NCI-H748 (cell line): ENCODE measurements around the gene MTO1.
"Not testable (repeated sequence)": the region's sequence is repeated elsewhere in the genome, so short reads cannot be mapped to it uniquely, and the experiment has no call there.

Experiments used
- DNase-seq: peaks from one replicate; lab custom pipeline; 2025; ENCODE audit not compliant: unreplicated experiment; lab: John Stamatoyannopoulos, UW

MTO1 gene

DNA sequence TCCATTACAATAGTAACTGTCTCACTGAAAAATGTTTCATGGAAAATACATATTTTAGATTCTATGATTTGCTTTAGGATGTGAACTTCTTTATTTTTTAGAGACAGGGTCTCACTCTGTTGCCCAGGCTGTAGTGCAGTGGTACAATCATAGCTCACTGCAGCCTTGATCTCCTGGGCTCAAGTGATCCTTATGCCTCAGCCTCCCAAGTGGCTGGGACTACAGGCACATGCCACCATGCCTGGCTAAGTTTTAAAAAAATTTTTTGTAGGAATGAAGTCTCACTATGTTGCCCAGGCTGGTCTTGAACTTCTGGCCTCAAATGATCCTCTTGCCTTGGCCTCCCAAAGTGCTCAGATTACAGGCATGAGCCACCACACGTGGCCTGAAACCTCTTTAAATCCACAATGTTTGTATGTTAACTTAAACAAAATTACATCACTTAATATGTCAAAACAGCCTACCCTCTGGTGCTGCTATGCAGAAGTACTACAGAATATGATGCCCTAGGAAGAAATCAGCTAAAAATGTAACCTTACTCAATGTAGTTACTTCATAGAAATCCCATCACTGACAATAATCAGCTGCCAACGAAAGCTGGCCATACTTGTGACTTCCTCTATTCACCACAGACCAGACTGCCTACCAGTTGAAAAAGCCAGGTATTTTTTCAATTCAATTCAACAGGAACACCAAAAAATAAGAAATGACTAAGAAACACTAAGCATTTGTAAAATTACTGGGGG is 41.7 kb downstream of the MTO1 start:
- no peak for DNase-seq

DNA sequence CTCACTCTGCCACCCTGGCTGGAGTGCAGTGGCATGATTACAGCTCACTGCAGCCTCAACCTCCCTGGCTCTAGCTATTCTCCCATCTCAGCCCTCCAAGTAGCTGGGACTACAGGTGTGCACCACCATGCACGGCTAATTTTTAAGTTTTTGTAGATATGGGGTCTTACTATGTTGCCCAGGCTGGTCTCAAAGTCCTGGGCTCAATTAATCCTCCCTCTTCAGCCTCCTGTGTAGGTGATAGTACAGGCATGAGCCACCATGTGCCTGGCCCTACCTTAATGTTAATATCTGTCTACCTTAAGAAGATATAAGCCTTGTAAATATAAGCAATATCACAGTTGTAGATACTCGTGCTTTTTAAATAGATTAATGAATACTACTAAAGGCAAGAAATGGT is 42.6 kb downstream of the MTO1 start:
- DNase-seq = no peak

DNA sequence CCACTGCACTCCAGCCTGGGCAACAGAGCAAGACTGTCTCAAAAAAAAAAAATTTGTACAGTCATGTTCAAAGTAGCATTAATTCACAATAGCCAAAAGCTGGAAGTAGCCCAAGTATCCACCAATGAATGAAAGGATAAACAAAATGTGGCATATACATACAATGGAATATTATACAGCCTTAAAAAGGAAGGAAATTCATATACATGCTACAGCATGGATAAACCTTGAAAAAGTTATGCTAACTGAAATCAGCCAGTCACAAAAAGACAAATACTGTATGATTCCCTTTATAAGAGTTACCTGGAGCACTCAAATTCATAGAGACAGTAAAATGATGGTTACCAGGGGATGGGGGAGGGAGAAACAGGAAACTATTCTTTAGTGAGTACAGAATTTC is 43.6 kb downstream of the MTO1 start:
- no peak for DNase-seq

DNA sequence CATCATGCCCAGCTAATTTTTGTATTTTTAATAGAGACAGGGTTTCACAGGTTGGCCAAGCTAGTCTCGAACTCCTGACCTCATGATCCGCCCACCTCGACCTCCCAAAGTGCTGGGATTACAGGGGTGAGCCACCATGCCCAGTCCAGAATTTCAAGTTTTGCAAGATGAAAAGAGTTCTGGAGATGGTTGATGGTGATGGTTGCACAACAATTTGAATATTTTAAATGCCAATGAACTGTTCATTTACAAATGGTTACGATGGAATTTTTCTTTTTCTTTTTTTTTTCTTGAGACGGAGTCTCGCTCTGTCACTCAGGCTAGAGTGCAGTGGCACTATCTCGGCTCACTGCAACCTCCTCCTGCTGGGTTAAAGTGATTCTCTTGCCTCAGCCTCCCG is 44.2 kb downstream of the MTO1 start:
- not testable (repeated sequence) for DNase-seq

DNA sequence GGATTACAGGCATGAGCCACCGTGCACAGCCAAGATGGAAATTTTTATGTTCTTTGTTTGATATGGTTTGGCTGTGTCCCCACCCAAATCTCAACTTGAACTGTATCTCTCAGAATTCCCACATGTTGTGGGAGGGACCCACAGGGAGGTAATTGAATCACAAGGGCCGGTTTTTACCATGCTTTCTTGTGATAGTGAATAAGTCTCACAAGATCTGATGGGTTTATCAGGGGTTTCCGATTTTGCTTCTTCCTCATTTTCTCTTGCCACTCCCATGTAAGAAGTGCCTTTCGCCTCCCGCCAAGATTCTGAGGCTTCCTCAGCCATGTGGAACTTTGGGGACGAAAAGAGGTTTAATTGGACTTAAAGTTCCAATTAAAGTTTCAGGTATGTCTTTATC is 44.7 kb downstream of the MTO1 start:
- no peak for DNase-seq

DNA sequence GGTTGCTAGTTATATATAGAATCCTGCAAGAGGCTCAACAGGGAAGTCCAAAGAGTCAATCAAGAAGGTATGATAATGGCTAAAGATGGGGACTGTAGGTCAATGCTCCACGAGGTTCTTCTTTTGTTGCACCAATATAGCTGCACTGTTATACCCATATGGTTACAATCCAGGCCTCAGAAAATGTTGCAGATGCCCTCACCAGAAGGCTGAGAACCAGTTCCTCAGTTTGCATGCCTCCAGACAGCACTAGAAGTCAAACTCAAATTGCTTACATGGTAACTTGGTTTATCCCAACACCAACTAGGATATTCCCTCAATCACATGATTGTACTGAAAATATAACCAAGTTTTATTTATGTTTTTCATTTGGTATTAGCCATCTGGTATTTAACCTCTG is 47.2 kb downstream of the MTO1 start:
- DNase-seq = no peak

DNA sequence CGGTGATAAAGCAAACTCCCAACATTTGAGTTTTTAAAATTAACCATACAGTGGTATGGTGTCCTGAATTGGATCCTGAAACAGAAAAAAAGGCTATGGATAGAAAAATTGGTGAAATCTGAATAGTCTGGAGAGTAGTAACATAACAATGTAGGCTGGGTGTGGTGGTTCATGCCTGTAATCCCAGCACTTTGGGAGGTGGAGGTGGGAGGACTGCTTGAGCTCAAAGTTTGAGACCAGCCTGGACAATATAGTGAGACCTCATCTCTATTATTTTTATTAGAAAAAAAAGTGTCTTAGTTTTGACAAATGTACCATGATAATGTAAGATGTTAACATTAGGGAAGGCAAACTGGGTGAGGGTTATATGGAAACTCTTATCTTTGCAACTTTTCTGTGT is 48.3 kb downstream of the MTO1 start:
- no peak for DNase-seq

DNA sequence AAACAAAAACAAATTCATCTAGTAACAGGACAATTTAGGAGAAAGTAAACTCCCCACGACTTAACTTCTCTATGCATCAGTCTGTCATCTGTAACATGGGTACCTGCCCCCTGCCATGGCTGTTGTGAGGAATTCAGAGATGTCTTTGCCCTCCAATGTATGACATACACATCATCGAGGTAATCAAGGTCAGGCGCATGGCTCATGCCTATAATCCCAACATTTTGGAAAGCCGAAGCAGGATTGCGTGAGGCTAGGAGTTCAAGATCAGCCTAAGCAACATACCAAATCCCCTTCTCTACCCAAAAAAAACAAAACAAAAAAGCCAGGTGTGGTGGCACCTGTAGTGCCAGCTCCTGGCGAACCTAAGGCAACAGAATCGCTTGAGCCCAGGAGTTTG is 50.3 kb downstream of the MTO1 start:
- no peak for DNase-seq

DNA sequence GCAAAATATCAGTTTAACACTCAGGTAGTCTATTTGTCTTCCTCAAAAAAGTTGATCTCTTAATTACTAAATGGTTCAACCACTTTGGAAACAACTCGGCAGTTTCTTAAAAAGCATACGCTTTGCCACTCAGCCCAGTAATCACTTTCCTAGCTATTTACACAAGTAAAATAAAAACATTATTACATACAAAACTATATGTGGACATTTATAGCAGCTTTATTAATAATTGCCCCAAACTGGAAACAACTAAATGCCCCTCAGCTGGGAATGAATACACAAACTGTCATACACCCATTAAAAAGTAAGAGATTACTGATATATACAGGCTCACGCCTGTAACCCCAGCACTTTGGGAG is 51.9 kb downstream of the MTO1 start:
- DNase-seq = no peak

DNA sequence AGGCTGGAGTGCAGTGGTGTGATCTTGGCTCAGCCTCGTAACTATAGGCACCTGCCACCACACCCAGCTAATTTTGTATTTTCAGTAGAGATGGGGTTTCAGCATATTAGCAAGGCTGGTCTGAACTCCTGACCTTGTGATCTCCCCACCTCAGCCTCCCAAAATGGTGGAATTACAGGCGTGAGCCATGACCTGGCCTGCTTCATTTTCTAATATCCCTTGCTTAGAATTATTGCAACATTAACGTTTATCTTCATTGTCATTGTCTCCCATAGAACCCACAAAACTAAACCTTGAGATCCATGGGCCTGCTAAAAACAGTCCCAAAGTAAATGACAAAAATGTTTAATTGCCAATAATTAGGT is 53.2 kb downstream of the MTO1 start:
- no peak for DNase-seq

DNA sequence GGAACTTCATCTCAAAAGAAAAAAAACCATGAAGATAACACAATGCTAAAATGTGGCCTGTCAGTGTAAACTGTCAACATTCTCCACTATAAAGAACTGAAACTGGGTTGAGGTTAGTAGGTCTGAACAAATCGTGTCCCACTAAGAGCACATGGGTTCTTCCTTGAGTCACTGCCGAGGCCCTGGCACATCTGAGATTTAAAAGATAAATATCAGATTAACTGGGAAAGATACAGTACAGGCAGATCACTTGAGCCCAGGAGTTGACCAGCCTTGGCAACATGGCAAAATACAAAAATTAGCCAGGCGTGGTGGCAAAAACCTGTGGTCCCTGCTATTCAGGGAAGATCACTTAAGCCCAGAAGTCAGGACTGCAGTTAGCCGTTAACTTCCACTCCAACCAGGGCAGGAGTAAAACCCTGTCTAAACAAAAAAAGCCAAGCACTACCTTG is 53.7 kb downstream of the MTO1 start:
- no peak for DNase-seq

DNA sequence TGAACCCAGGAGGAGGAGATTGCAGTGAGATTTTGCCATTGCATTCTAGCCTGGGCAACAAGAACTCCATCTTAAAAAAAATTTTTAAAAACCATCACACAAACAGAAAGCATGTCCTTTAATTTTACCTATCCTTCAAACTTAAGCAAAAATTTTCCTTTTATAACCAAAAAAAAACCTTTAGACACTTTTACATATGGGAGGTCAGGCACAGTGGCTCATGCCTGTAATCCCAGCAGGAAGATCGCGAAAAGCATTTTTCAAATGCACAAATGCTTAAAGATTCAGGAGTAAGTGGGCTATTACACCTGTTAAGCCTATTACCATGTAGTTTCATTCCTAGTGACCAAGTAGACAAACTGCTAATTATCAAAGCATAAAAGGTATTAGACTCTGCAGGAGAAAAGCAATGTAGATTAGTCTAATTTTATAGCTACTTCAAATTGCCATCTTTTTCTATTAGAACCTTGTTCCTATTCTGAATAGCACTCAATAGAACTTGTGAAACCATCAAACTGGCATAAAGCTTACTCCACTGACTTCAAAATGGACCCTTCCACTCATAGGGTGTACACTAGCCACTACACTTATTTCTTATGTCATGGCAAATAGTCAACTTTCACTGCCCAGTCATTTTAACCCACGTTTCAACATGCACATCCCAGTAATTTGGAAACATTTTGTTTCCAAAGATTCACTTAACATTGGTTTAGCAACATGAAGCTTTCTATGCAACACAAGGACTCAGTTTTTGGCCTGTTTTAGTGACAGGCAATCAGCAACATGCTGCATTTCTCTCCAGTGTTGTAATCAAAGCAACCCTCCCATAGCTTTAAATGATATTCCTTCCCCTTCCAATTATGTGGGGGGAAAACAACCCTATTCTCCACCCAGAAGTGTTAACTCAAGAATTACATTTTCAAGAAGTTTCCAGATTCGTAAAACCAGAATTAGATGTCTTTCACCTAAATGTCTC is 55.3 kb downstream of the MTO1 start:
- DNase-seq = no peak

DNA sequence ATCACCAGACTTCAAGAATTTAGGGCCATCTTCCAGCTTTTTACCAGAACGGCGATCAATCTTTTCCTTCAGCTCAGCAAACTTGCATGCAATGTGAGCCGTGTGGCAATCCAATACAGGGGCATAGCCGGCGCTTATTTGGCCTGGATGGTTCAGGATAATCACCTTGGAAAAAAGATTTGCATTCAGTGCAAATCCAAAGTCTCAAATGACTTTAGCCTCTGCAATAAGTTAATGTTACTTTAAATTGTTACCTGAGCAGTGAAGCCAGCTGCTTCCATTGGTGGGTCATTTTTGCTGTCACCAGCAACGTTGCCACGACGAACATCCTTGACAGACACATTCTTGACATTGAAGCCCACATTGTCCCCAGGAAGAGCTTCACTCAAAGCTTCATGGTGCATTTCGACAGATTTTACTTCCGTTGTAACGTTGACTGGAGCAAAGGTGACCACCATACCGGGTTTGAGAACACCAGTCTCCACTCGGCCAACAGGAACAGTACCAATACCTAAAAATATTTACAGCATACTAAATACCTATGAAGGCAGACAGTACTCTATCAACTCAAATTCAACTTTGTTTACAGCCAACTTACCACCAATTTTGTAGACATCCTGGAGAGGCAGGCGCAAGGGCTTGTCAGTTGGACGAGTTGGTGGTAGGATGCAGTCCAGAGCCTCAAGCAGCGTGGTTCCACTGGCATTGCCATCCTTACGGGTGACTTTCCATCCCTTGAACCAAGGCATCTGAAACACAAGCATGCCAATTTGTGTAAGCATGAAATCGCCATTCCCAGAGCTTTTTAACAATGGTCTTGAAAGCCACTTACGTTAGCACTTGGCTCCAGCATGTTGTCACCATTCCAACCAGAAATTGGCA is 56.8 kb downstream of the MTO1 start:
- DNase-seq = not testable (repeated sequence)

DNA sequence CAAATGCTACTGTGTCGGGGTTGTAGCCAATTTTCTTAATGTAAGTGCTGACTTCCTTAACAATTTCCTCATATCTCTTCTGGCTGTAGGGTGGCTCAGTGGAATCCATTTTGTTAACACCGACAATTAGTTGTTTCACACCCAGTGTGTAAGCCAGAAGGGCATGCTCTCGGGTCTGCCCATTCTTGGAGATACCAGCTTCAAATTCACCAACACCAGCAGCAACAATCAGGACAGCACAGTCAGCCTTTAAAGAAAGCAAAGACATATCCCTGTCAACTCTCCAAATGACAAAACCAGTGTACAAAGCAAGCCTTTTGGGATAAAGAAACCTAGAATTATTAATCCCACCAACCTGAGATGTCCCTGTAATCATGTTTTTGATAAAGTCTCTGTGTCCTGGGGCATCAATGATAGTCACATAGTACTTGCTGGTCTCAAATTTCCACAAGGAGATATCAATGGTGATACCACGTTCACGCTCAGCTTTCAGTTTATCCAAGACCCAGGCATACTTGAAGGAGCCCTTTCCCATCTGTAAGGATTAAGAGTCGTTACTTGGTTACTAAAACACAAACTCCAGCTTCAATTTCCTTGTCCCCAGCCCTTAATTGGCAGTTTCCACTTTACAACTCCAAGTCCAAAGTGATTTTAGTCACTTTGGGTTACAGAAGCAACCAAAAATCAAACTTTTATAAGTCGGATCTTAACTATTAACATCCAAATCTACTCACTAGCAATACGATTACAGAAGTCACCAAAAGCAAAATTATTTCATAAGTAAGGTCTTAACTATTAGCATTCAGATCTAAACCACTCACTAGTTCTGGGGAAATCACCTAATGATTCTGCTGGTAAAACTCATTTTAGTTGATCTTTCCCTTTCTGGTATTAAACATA is 57.7 kb downstream of the MTO1 start:
- DNase-seq = not testable (repeated sequence)

DNA sequence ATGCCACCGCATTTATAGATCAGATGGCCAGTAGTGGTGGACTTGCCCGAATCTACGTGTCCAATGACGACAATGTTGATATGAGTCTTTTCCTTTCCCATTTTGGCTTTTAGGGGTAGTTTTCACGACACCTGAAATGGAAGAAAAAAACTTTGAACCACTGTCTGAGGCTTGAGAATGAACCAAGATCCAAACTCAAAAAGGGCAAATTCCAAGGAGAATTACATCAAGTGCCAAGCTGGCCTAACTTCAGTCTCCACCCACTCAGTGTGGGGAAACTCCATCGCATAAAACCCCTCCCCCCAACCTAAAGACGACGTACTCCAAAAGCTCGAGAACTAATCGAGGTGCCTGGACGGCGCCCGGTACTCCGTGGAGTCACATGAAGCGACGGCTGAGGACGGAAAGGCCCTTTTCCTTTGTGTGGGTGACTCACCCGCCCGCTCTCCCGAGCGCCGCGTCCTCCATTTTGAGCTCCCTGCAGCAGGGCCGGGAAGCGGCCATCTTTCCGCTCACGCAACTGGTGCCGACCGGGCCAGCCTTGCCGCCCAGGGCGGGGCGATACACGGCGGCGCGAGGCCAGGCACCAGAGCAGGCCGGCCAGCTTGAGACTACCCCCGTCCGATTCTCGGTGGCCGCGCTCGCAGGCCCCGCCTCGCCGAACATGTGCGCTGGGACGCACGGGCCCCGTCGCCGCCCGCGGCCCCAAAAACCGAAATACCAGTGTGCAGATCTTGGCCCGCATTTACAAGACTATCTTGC is 58.6 kb downstream of the MTO1 start:
- DNase-seq = peak; percentile 77

DNA sequence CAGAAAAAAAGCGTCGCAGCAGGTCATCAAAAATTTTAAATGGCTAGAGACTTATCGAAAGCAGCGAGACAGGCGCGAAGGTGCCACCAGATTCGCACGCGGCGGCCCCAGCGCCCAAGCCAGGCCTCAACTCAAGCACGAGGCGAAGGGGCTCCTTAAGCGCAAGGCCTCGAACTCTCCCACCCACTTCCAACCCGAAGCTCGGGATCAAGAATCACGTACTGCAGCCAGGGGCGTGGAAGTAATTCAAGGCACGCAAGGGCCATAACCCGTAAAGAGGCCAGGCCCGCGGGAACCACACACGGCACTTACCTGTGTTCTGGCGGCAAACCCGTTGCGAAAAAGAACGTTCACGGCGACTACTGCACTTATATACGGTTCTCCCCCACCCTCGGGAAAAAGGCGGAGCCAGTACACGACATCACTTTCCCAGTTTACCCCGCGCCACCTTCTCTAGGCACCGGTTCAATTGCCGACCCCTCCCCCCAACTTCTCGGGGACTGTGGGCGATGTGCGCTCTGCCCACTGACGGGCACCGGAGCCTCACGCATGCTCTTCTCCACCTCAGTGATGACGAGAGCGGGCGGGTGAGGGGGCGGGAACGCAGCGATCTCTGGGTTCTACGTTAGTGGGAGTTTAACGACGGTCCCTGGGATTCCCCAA is 59.3 kb downstream of the MTO1 start, which contains the start of gene EEF1A1:
Gene EEF1A1 (minus strand): TSS at position 345 of the 663 bp plus-strand sequence. CDS start 1,006 bp downstream, outside the sequence.
- peak; percentile 99 for DNase-seq

DNA sequence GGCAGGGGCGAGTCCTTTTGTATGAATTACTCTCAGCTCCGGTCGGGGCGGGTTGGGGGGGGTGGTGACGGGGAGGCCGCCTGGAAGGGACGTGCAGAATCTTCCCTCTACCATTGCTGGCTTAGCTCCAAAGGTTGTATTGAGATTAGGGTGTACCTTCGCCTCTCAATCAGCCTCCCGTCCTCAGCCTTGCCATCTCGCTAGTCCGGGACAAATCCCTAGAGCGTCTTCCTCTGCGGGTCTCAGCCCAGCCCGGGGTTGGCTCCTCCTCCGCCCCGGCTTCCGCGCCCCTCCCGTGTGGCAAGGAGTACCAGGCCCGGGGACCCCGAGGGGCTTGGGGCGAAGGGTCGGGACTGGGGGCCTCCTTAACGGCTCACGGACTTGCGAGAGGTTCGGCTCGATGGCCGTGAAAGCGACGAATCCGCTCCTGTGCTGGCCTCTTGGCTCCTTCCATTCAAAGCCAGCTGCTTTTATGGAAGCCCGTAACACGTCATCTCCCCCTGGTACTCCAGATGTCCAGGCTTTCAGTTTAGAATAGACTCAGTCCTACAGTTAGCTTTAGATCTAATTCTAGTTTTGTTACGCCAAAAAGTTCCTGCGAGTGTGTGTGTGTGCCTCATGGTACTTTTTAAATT is 59.9 kb downstream of the MTO1 start:
- DNase-seq = peak; percentile 88

DNA sequence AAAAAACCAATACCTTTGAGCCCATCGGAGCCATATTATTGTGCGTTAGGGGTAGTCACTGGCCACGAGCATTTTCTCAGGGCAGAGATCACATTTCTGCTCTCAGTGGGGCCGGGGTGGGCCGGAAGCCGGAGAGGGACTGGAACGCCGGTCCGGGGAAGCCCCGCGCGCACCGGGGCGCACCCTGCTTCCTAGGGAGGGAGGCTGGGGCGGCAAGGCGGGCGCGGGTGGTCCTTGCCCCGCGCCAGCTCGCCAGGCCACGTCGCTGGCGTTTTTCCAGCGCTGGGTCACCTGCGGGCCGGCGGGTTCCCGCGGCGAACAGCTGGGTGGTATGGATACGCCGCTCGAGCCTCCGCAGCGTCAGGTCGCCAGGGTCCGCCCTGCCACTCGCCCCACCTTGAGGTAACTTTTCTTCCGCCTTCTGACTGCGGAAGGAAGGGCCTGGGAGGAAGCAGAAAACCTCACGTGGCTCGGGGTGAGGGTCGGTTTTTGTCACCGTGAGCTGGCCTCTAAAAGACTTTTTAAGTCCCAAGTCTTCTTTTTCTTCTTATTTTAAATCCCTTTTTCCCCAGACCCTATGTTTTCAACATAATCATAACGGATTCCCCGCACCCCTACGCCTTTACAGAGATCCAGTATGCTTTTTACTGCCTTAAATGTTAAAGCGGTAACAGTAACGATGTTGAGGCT is 62.0 kb downstream of the MTO1 start:
- DNase-seq = peak; percentile 39
